Astrocyte (in vitro differentiated cells and primary cell): ENCODE data around the gene SPIRE2. TPM values are rescaled to one million over a fixed set of nuclear protein-coding genes. Genes with fewer than 3 reads are reported as not detected.
"Not testable (repeated sequence)": the region's sequence is repeated elsewhere in the genome, so short reads cannot be mapped to it uniquely, and the experiment has no call there.

Experiments
- DNase-seq: peaks from one replicate; pipeline ENCODE4 v3.0.0-alpha.2; 2010; ENCODE audit warnings: low read depth
- FAIRE-seq: peaks from 2 replicates; lab custom pipeline; 2011; peaks lifted over from hg19 to GRCh38; lab: Jason Lieb, UNC
- H2AFZ ChIP-seq: 2 replicates; pipeline ENCODE4 v1.6.0; 2012; ENCODE audit warnings: low read depth, low read length, inconsistent platforms
- H3K27ac ChIP-seq: 2 replicates; pipeline ENCODE4 v1.5.1; 2011; ENCODE audit warnings: low read depth, low read length, inconsistent platforms
- H3K27me3 ChIP-seq: 2 replicates; pipeline ENCODE4 v1.6.0; 2011; ENCODE audit warnings: low read length, inconsistent platforms; ENCODE audit not compliant: insufficient read depth
- H3K36me3 ChIP-seq: 2 replicates; pipeline ENCODE4 v1.5.1; 2011; ENCODE audit warnings: low read length, inconsistent platforms; ENCODE audit not compliant: insufficient read depth
- H3K4me1 ChIP-seq: 2 replicates; pipeline ENCODE4 v1.5.1; 2011; ENCODE audit warnings: low read length, inconsistent platforms; ENCODE audit not compliant: insufficient read depth
- H3K4me2 ChIP-seq: 2 replicates; pipeline ENCODE4 v1.6.0; 2012; ENCODE audit warnings: low read length, inconsistent platforms
- H3K4me3 ChIP-seq: 2 replicates; pipeline ENCODE4 v1.5.1; 2011; ENCODE audit warnings: low read depth, mild to moderate bottlenecking, low read length, inconsistent platforms; ENCODE audit not compliant: insufficient read depth
- H3K79me2 ChIP-seq: 2 replicates; pipeline ENCODE4 v1.6.0; 2012; ENCODE audit warnings: mild to moderate bottlenecking, low read length, inconsistent platforms; ENCODE audit not compliant: insufficient read depth
- H3K9ac ChIP-seq: 2 replicates; pipeline ENCODE4 v1.6.0; 2012; ENCODE audit warnings: mild to moderate bottlenecking, low read length, inconsistent platforms
- H3K9me3 ChIP-seq: 2 replicates; pipeline ENCODE4 v1.5.1; 2012; ENCODE audit warnings: low read depth, mild to moderate bottlenecking, low read length, inconsistent platforms; ENCODE audit not compliant: insufficient read depth
- H4K20me1 ChIP-seq: 2 replicates; pipeline ENCODE4 v1.6.0; 2012; ENCODE audit warnings: low read length, inconsistent platforms; ENCODE audit not compliant: insufficient read depth
- H3K27ac Mint-ChIP-seq: one replicate; pipeline ENCODE4 v1.8.0; 2021; ENCODE audit warnings: mild to moderate bottlenecking, mixed read lengths; ENCODE audit not compliant: unreplicated experiment
- H3K27me3 Mint-ChIP-seq: one replicate; pipeline ENCODE4 v1.8.0; 2021; ENCODE audit warnings: low read depth, mixed read lengths; ENCODE audit not compliant: unreplicated experiment
- H3K36me3 Mint-ChIP-seq: one replicate; pipeline ENCODE4 v1.8.0; 2021; ENCODE audit warnings: low read depth, mixed read lengths; ENCODE audit not compliant: unreplicated experiment
- H3K4me1 Mint-ChIP-seq: one replicate; pipeline ENCODE4 v1.8.0; 2021; ENCODE audit warnings: low read depth, mixed read lengths; ENCODE audit not compliant: unreplicated experiment
- H3K4me3 Mint-ChIP-seq: one replicate; pipeline ENCODE4 v1.8.0; 2021; ENCODE audit warnings: mild to moderate bottlenecking, moderate library complexity, mixed read lengths; ENCODE audit not compliant: unreplicated experiment
- H3K9me3 Mint-ChIP-seq: one replicate; pipeline ENCODE4 v1.8.0; 2021; ENCODE audit warnings: mild to moderate bottlenecking, mixed read lengths; ENCODE audit not compliant: unreplicated experiment
- EZH2 ChIP-seq: IDR thresholded peaks from 2 replicates; pipeline ENCODE4 v1.6.1; 2012; ENCODE audit warnings: mild to moderate bottlenecking, low read length, inconsistent platforms; ENCODE audit not compliant: insufficient read depth
- total RNA-seq: library from RNA; stranded (reverse); gene quantifications from 2 replicates; pipeline ENCODE4 v1.2.1, GENCODE V29; 2021
- TF ChIP-seq, protein P1 (sequence below): IDR thresholded peaks from 2 replicates; pipeline ENCODE4 v1.5.1; 2011; ENCODE audit warnings: low read depth, mild to moderate bottlenecking, inconsistent platforms, low read length, moderate library complexity; ENCODE audit not compliant: insufficient read depth

SPIRE2 gene
- total RNA-seq, 1 donor from 2014 or later: 3.2 TPM

DNA sequence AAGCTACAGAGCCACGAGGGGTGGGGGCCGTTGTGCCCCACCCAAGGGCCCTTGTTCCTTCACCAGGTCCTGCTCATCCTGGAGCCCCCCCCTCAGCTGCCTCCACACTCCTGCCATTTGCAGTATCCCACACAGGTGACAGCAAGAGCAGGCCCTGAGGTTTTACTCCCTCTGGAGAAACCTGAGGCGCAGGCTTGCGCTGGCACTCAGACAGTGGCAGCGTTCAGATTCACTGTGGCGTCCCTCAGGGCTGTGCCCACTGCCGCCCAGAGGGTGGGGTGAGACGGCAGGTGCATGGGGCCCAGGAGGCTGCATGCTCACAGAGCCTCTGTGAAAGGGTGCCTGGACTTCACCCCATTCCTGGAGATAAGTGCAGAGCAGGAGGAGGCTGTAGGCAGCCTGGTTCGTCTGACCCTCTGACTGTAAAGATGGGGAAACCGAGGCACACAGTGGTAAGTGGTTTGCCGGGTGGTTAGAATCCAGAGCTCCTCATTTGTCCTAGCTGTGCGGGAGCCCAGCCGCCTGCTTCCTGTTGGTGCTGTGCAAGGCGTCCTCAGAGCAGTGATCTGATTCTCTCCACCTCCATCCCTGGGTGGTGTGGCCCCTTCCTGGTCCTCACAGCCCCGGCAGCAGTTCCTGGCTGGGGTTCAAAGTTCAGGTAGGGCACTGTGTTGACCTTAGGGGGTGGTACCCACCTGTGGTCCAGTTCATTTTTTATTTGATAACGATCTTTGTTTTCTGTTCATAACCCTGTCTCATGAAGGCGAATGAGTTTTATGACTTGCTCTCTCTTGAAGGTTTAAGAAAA, 1.6 kb downstream of the SPIRE2 start:
- TF ChIP-seq, protein P1, sequence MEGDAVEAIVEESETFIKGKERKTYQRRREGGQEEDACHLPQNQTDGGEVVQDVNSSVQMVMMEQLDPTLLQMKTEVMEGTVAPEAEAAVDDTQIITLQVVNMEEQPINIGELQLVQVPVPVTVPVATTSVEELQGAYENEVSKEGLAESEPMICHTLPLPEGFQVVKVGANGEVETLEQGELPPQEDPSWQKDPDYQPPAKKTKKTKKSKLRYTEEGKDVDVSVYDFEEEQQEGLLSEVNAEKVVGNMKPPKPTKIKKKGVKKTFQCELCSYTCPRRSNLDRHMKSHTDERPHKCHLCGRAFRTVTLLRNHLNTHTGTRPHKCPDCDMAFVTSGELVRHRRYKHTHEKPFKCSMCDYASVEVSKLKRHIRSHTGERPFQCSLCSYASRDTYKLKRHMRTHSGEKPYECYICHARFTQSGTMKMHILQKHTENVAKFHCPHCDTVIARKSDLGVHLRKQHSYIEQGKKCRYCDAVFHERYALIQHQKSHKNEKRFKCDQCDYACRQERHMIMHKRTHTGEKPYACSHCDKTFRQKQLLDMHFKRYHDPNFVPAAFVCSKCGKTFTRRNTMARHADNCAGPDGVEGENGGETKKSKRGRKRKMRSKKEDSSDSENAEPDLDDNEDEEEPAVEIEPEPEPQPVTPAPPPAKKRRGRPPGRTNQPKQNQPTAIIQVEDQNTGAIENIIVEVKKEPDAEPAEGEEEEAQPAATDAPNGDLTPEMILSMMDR: no peak
- no peak for TF ChIP-seq EZH2
- Histone ChIP-seq H3K4me2 (peak overlapping the region; percentile 82), H2AFZ (no peak overlapping the region), H4K20me1 (peaks cover 7% of the 10 kb centered on the region), H3K9me3 (no peaks in the 10 kb centered on the region), H3K4me1 (peaks cover 6% of the 10 kb centered on the region), H3K9ac (no peak overlapping the region), H3K27ac (no peak overlapping the region), H3K27me3 (no peaks in the 10 kb centered on the region), H3K36me3 (no peaks in the 10 kb centered on the region), H3K4me3 (no peak overlapping the region), H3K79me2 (no peaks in the 10 kb centered on the region)
- Mint-ChIP-seq H3K36me3 (peaks cover 9% of the 10 kb centered on the region), H3K9me3 (peaks cover 7% of the 10 kb centered on the region), H3K4me3 (peak overlapping the region; percentile 62), H3K4me1 (peaks cover 2% of the 10 kb centered on the region), H3K27me3 (peaks cover 6% of the 10 kb centered on the region), H3K27ac (no peak overlapping the region)
- FAIRE-seq (no peak), DNase-seq (no peak)

DNA sequence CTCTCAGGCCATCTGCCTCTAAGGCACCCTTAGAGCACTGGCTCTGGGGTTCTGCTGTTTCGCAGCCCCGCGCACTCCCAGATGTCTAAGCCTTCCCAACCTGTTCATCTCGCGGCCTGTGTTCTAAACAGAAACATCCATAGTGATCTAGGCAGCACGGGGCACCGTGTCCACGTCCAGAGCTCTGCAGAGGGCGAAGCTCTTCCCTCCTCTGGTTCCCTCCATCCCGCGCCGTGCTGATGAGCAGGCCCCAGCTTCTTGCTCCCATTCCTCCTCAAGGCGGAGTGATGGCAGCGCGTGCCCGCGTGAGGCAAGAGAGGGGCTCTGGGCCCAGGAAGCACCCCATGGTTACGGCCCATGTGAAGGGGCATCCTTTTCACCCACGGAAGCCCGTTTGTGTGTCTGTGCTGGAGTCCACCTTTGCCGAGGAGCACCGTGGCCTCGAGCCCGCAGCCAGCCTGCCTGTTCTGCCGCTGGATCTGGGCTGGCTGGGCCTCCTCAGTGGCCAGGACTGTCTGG, 3.6 kb downstream of the SPIRE2 start:
- Mint-ChIP-seq H3K4me3 (no peak overlapping the region), H3K36me3 (peaks cover 13% of the 10 kb centered on the region), H3K27me3 (peaks cover 2% of the 10 kb centered on the region), H3K4me1 (peaks cover 2% of the 10 kb centered on the region), H3K9me3 (peaks cover 16% of the 10 kb centered on the region), H3K27ac (no peak overlapping the region)
- Histone ChIP-seq H3K27me3 (no peaks in the 10 kb centered on the region), H4K20me1 (peaks cover 7% of the 10 kb centered on the region), H3K9ac (no peak overlapping the region), H3K4me1 (peaks cover 6% of the 10 kb centered on the region), H3K4me2 (no peak overlapping the region), H3K9me3 (no peaks in the 10 kb centered on the region), H3K27ac (no peak overlapping the region), H3K4me3 (no peak overlapping the region), H3K36me3 (no peaks in the 10 kb centered on the region), H3K79me2 (no peaks in the 10 kb centered on the region), H2AFZ (no peak overlapping the region)
- FAIRE-seq (no peak), DNase-seq (no peak)
- TF ChIP-seq EZH2: no peak
- TF ChIP-seq, protein P1: no peak

DNA sequence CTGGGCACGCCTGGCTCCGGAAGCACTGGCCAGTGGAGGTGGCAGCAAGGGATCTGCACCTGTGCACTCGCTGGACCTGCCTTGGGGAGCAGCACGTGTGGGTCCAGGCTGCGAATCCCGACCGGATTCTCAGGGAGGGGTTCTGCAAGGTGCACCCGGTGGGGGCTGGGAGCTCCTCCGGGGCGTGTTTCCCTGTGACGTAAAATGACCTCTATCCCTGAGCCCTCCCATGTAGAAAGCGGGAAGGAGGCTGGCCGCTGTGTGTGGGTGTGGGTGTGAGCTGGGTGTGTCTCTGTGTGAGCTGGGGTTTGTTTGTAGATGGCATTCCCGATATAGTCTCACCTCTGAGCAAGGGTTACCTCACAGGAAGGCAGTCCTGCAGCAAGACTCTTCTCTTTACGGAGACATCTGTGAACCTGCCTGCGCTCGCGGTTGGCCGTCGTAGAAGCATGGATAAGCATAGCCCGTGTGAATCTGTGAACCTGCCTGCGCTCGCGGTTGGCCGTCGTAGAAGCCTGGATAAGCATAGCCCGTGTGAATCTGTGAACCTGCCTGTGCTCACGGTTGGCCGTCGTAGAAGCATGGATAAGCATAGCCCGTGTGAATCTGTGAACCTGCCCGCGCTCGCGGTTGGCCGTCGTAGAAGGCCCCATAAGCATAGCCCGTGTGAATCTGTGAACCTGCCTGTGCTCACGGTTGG, 5.5 kb downstream of the SPIRE2 start:
- H3K4me3 Mint-ChIP-seq, H3K4me3 ChIP-seq, H3K27me3 Mint-ChIP-seq, H3K27ac ChIP-seq, H4K20me1 ChIP-seq, H3K27me3 ChIP-seq, H3K4me2 ChIP-seq, DNase-seq, H3K27ac Mint-ChIP-seq, H3K4me1 Mint-ChIP-seq, FAIRE-seq, H3K79me2 ChIP-seq, H3K9ac ChIP-seq, H3K36me3 ChIP-seq, H2AFZ ChIP-seq, H3K4me1 ChIP-seq, H3K9me3 ChIP-seq: not testable (repeated sequence)
- Mint-ChIP-seq H3K36me3 (peaks cover 13% of the 10 kb centered on the region), H3K9me3 (peaks cover 16% of the 10 kb centered on the region)

GRCh38 chr16:89834813-89835363, 6.6 kb downstream of the SPIRE2 start:
- not testable (repeated sequence) for DNase-seq, H3K9me3 ChIP-seq, H4K20me1 ChIP-seq, H3K4me1 Mint-ChIP-seq, FAIRE-seq, H3K27me3 Mint-ChIP-seq, H3K4me2 ChIP-seq, H3K27me3 ChIP-seq, H3K9ac ChIP-seq, H3K4me3 ChIP-seq, H3K4me1 ChIP-seq, H3K36me3 ChIP-seq, H3K79me2 ChIP-seq, H3K27ac ChIP-seq, H3K27ac Mint-ChIP-seq, H2AFZ ChIP-seq
- Mint-ChIP-seq H3K36me3 (peaks cover 13% of the 10 kb centered on the region), H3K4me3 (peak overlapping the region; percentile 54), H3K9me3 (peaks cover 16% of the 10 kb centered on the region)
